Activated T-cell treated with anti-CD3 and anti-CD28 coated beads, Interleukin-2, amount 50 U/mL, for 72 hours (primary cell): ENCODE data around the gene CCR8. TPM values are rescaled to one million over a fixed set of nuclear protein-coding genes. Genes with fewer than 3 reads are reported as not detected.

Experiments used
- ATAC-seq, 2 donors: fragments of 150-1000 bp; cut with Tn5 transposase; replicated peaks in 1 of 2; 2 replicates each; pipeline ENCODE4 v1.10.0; 2021; ENCODE audit warnings: moderate library complexity in 2 of 2, mild to moderate bottlenecking in 1 of 2
- DNase-seq, 2 donors: peaks; one replicate each; pipeline ENCODE4 v3.0.0; 2021 to 2022; ENCODE audit warnings: mixed read lengths in 1 of 2
- H3K27ac Mint-ChIP-seq: one replicate; pipeline ENCODE4 v1.8.0; 2022; ENCODE audit warnings: mild to moderate bottlenecking, moderate library complexity, mixed read lengths
- H3K27me3 Mint-ChIP-seq: one replicate; pipeline ENCODE4 v1.8.0; 2022; ENCODE audit warnings: low read depth, mixed read lengths
- H3K36me3 Mint-ChIP-seq, 2 donors: one replicate each; pipeline ENCODE4 v1.8.0; 2022; ENCODE audit warnings: mixed read lengths in 2 of 2, mild to moderate bottlenecking in 1 of 2; ENCODE audit not compliant: insufficient read depth in 2 of 2
- H3K4me1 Mint-ChIP-seq: one replicate; pipeline ENCODE4 v1.8.0; 2022; ENCODE audit warnings: low read depth, mixed read lengths
- H3K4me3 Mint-ChIP-seq, 2 donors: one replicate each; pipeline ENCODE4 v1.8.0; 2022; ENCODE audit warnings: mild to moderate bottlenecking in 2 of 2, mixed read lengths in 2 of 2, moderate library complexity in 2 of 2
- H3K9me3 Mint-ChIP-seq, 2 donors: one replicate each; pipeline ENCODE4 v1.8.0; 2022; ENCODE audit warnings: mixed read lengths in 2 of 2
- total RNA-seq, 2 donors: library from RNA; stranded (reverse); gene quantifications; one replicate each; pipeline ENCODE4 v1.2.3, GENCODE V29; 2022

Gene CCR8
- total RNA-seq, 2 donors from 2014 or later = 1.2 to 1.7 TPM

DNA sequence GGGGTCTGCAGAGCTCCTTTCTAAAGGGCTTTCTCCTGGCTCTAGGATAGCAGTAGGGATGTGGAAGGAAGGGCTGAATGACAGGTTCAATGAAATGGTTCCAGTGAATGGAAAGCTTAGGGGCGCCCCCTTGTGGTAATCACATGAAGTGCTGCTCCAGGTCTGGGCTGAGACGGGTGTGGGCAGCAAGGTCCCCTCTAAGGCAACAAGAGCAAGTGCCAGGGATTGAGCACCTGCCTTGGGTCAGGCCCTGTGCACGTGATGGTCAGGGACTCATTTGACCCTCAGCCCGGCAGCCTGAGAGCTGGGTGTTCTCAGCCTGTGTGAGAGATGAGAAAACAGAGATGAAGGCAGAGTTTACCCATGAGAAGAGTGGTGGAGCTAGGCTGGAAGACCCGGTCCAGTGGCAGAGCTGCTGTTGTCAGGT is 37.6 kb upstream of the CCR8 start:
- Mint-ChIP-seq H3K4me3 (no peak overlapping the region), H3K36me3 (peaks cover 0 to 1% of the 10 kb centered on the region in 2 donors), H3K4me1 (peaks cover 56% of the 10 kb centered on the region), H3K9me3 (peaks cover 0 to 2% of the 10 kb centered on the region in 2 donors), H3K27me3 (no peaks in the 10 kb centered on the region), H3K27ac (no peak overlapping the region)
- ATAC-seq (peak; percentile 30 to 31), DNase-seq (peak; percentile 77 to 82)

DNA sequence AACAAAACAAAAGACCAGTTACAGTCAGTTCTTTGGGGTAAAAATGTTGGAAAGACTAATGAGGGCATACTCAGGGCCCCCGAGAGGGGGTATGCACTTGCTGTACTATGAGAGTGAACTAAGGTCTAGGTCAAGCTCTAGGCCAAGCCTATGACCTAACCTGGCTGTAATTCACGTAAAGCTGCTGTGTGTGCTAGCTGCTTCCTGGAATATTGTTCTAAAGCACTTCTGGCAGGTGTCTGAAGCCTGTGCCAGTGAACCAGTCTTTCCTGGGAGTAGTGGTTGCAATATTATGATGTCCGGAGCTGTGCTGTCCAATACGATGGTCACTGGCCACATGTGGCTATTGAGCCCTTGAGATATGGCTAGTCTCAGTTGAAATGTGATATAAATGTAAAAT is 36.5 kb upstream of the CCR8 start:
- DNase-seq = no peak
- Mint-ChIP-seq H3K27me3 (no peaks in the 10 kb centered on the region), H3K9me3 (peaks cover 0 to 2% of the 10 kb centered on the region in 2 donors), H3K4me3 (no peak overlapping the region), H3K36me3 (peaks cover 0 to 1% of the 10 kb centered on the region in 2 donors), H3K27ac (no peak overlapping the region), H3K4me1 (peaks cover 55% of the 10 kb centered on the region)
- ATAC-seq = no peak

DNA sequence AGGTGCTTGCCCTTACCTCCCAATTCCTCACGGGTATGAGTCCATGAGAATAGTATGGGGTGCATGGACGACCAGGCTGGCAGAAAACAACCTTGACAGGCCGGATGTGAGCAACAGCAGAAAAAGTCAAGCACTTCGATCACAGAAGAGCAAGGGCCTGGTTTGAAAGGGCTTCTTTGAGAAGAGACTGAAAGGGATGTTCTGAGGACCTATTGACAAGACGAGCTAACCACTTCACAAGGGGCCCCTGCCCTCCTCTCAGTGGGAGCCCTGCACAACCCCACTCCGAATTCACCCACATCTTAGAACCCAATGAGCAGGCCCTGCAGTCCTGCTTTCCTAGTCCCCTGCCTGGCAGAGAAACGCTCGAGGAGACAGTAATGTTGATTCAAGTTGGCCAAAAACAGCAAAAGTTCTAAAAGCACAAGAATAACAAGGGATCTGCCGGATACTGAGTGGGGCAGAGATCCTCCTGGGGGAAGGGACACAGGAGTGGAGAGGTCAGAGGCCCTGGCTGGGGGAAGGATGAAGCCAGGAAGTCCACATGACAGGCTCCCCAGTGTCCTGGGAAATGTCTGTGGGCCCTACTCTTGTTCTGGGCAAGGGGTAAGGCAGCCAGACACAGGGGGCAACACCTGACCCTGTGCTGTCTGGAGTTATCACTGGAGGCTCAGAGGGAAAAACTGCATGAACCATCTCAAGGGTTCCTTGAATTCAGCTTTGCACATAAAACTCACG is 34.9 kb upstream of the CCR8 start:
- H3K9me3 Mint-ChIP-seq = peaks cover 8% of the 10 kb centered on the region in 2 donors
- peak overlapping the region; percentile 27 for H3K4me3 Mint-ChIP-seq
- H3K27me3 Mint-ChIP-seq = no peaks in the 10 kb centered on the region
- ATAC-seq = peak; percentile 24 to 28
- peaks cover 8 to 11% of the 10 kb centered on the region in 2 donors for H3K36me3 Mint-ChIP-seq
- no peak for DNase-seq
- H3K27ac Mint-ChIP-seq = peak overlapping the region; percentile 35
- peaks cover 43% of the 10 kb centered on the region for H3K4me1 Mint-ChIP-seq

DNA sequence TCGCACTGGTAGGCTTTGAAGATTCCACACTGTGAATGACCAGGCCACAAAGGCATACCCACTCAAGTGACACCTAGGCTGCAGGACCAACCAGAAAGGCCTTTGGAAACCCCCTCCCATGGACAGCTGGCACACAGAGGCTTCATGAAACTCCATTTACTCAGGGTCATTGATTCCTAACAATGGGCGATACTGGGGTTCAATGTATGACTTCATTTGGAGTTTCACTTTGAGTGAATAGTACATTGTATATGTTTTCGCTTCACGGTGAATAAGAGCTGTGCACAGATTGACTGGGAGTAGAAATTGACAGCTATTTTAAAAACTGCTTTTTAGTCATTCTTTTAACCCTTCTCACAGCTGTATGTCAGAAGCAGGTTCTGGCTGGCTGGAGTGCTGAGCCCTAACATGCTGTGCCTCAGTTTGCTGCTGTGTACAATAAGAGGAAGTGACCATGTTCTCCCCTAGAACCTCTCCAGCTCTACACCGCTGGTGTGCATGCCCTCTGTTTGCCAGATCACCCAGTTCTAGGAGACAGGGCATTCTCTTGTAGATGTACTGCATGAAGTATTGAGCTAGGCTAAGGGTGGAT is 34.2 kb upstream of the CCR8 start:
- DNase-seq (no peak), ATAC-seq (peak; percentile 71 to 76)
- Mint-ChIP-seq H3K9me3 (peaks cover 13% of the 10 kb centered on the region in 2 donors), H3K27ac (no peak overlapping the region), H3K27me3 (no peaks in the 10 kb centered on the region), H3K36me3 (peaks cover 12 to 14% of the 10 kb centered on the region in 2 donors), H3K4me3 (peak overlapping the region in 1 of 2 donors; percentile 6), H3K4me1 (peaks cover 37% of the 10 kb centered on the region)

DNA sequence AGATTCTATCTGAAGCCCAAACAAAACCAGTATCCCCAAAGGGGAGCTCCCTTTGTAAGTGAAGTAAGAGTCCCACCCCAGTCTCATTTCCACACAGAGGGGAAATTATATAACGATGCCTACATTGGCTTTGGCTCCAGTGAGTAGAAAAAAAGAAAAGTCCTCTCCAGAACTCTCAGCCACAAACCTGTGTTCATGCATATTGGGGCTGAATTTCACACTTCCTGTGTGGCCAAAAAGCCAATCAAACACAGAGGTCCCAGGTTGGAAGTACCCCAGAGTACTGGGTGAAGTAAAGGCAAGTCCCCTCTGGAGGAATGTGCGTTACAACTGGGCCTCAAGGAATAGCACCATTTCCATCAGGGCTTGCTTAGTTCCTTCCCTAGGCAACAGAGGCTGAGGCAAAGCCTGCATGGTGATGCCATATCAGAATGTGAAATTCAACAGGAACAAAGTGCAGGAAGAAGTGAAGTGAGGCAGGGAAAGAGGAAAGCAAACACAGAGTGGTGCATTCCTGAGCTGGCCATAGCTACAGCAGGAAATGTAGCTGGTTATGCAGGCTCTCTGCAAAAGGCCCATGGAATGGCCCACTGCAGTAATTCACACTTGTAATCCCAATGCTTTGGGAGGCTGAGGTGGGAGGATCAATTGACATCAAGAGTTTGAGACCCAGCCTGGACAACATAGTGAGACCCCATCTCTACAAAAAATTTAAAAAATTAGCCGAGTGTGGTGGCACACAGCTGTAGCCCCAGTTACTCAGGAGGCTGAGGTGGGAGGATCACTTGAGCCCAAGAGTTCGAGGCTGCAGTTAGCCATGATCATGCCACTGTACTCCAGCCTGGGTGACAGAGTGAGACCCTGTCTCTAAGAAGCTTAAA is 33.1 kb upstream of the CCR8 start:
- no peak overlapping the region for H3K27ac Mint-ChIP-seq
- peaks cover 33% of the 10 kb centered on the region for H3K4me1 Mint-ChIP-seq
- DNase-seq (no peak), ATAC-seq (no peak)
- H3K4me3 Mint-ChIP-seq = no peak overlapping the region
- H3K27me3 Mint-ChIP-seq = no peaks in the 10 kb centered on the region
- H3K9me3 Mint-ChIP-seq = peaks cover 13 to 16% of the 10 kb centered on the region in 2 donors
- H3K36me3 Mint-ChIP-seq = peaks cover 15 to 22% of the 10 kb centered on the region in 2 donors

DNA sequence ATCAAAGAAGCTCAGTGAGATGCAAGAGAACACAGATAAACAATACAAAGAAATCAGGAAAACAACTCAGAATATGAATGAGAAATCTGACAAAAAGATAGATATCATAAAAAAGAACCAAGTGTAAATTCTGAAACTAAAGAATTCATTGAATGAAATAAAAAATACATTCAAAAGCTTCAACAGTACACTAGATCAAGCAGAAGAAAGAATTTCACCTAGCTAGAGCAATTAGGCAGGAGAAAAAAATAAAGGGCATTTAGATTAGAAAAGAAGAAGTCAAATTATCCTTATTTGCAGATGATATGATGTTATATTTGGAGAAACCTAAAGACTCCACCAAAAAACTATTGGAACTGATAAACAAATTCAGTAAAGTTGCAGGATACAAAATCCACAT is 30.2 kb upstream of the CCR8 start:
- H3K4me1 Mint-ChIP-seq = peaks cover 23% of the 10 kb centered on the region
- ATAC-seq = no peak
- H3K27ac Mint-ChIP-seq = no peak overlapping the region
- no peak overlapping the region for H3K4me3 Mint-ChIP-seq
- no peaks in the 10 kb centered on the region for H3K27me3 Mint-ChIP-seq
- no peak for DNase-seq
- peaks cover 20 to 29% of the 10 kb centered on the region in 2 donors for H3K36me3 Mint-ChIP-seq
- H3K9me3 Mint-ChIP-seq = peaks cover 20% of the 10 kb centered on the region in 2 donors

DNA sequence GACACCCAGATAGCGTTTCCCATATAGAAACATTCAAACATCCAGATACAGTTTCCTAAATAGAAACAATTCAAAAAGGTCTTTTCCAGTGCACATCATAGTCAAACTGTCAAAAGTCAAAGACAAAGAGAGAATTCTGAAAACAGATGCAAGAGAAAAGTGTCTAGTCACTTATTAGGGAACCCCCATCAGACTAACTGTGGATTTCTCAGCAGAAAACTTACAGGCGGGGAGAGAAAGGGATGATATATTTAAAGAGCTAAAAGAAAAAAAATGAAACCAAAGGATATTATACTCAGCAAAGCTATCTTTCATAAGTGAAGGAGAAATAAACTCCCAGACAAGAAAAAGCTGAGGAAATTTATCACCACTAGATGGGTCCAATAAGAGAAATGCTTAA is 27.3 kb upstream of the CCR8 start:
- no peak overlapping the region for H3K27ac Mint-ChIP-seq
- ATAC-seq (no peak), DNase-seq (no peak)
- H3K9me3 Mint-ChIP-seq = peaks cover 22 to 27% of the 10 kb centered on the region in 2 donors
- peaks cover 24 to 32% of the 10 kb centered on the region in 2 donors for H3K36me3 Mint-ChIP-seq
- no peak overlapping the region for H3K4me3 Mint-ChIP-seq
- no peaks in the 10 kb centered on the region for H3K4me1 Mint-ChIP-seq
- no peaks in the 10 kb centered on the region for H3K27me3 Mint-ChIP-seq

DNA sequence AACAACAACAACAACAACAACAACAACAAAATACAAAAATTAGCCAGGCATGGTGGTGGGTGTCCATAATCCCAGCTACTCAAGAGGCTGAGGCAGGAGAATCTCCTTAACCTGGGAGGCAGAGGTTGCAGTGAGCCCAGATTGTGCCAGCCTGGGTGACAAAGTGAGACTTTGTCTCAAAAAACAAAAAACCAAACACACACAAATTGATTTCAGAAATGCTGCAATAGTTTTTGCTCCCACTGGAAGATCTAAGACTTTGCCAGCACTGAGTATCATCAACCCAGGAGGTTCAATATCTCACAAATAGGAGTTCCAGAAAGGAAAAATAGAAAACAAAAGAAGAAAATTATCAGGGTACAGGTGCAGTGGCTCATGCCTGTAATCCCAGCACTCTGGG is 16.2 kb upstream of the CCR8 start:
- DNase-seq (no peak), ATAC-seq (no peak)
- Mint-ChIP-seq H3K9me3 (peaks cover 7 to 13% of the 10 kb centered on the region in 2 donors), H3K27me3 (peaks cover 7% of the 10 kb centered on the region), H3K27ac (no peak overlapping the region), H3K4me3 (no peak overlapping the region), H3K36me3 (peaks cover 10 to 21% of the 10 kb centered on the region in 2 donors), H3K4me1 (peaks cover 19% of the 10 kb centered on the region)

DNA sequence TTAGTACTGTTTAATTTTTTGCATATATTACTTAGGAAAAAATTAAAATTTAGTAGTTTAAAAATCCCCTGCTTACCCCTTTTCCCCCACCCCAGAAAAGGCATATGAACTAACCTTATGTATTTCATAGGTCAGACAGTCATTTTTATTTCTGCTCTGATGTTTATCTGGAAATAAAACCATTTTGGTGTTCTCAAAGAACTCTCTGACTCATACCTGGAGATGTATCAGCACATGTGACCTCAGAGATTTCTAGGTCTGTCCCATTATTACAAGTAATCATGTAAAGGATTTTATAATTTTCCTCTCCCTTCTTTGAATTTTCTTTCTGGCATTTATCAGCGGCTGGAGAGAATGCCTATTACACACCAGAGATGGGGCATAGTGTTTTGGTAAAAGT is 14.1 kb upstream of the CCR8 start:
- peaks cover 10 to 21% of the 10 kb centered on the region in 2 donors for H3K36me3 Mint-ChIP-seq

DNA sequence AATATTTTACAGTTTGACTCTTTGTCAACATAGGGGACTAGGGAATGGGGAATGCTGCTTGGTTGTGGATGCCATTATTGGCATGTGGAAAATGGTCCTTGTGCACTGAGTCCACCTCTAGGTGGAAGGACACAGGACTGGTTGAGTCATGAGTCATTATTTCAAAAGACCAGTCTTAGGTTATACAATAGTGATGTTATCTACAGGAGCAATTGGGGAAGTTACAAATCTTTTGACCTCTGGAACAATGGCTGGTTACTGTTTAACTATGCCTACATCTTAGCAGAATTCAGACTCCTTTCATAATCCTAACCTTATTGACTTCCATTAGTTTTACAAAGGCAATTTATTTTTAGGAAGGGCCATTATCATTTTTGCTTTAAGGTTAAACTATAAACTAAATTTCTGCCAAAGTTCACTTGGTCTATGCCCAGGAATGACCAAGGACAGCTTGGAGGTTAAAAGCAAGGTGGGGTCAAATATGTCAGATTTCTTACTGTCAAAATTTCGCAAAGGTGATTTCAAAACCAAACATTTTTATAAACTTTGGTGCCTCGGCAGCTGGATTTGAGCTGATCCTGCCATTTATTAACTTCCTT is 11.8 kb upstream of the CCR8 start:
- Mint-ChIP-seq H3K36me3 (peaks cover 8 to 18% of the 10 kb centered on the region in 2 donors), H3K27ac (no peak overlapping the region), H3K9me3 (peaks cover 9 to 10% of the 10 kb centered on the region in 2 donors), H3K4me1 (peaks cover 34% of the 10 kb centered on the region), H3K4me3 (no peak overlapping the region), H3K27me3 (no peaks in the 10 kb centered on the region)
- DNase-seq (no peak), ATAC-seq (no peak)

More for the DNA sequence above, 14.1 kb upstream of the CCR8 start:
- ATAC-seq (peak; percentile 64 to 71), DNase-seq (no peak)
- no peak overlapping the region for H3K27ac Mint-ChIP-seq
- H3K4me3 Mint-ChIP-seq = no peak overlapping the region
- peaks cover 9 to 13% of the 10 kb centered on the region in 2 donors for H3K9me3 Mint-ChIP-seq
- H3K27me3 Mint-ChIP-seq = no peaks in the 10 kb centered on the region
- H3K4me1 Mint-ChIP-seq = peaks cover 19% of the 10 kb centered on the region

DNA sequence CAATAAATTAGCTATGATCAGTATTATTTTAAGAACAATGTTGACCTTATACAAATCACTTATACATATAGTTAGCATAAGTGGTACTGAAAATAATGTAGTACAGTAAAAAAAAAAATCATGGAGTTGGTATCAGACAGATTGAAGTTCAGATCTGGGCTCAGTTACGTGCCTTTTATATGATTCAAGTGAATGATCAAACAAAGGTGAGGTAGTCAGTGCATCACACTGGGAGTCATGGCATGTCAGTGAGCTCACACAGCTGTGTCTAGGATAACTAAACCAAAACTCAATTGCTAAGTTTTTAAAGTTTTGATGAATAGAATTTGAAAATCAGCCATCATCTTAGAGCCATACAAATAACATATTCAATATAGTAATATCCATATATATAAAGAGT is 11.2 kb upstream of the CCR8 start:
- no peak overlapping the region for H3K27ac Mint-ChIP-seq
- no peak for ATAC-seq
- peaks cover 41% of the 10 kb centered on the region for H3K4me1 Mint-ChIP-seq
- H3K27me3 Mint-ChIP-seq = no peaks in the 10 kb centered on the region
- peaks cover 7 to 15% of the 10 kb centered on the region in 2 donors for H3K36me3 Mint-ChIP-seq
- no peak for DNase-seq
- H3K4me3 Mint-ChIP-seq = no peak overlapping the region
- peaks cover 9 to 10% of the 10 kb centered on the region in 2 donors for H3K9me3 Mint-ChIP-seq

DNA sequence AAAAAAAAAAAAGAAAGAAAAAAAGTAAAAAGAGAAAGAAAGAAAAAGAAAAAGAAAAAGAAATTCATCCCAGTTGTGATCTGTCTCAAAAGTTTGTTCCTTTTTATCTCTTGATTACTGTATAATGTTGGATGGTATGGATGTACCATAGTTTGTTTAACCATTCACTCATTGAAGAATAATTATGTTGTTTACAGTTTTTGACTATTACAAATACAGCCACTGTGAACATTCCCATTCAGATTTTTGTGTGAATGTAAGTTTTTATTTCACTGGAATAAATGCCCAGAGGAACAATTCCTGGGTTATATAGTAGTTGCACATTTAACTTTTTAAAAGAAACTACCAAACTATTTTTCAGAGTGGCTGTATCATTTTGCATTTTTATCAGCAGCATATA is 10.3 kb upstream of the CCR8 start:
- Mint-ChIP-seq H3K27me3 (no peaks in the 10 kb centered on the region), H3K27ac (no peak overlapping the region), H3K9me3 (peaks cover 7 to 8% of the 10 kb centered on the region in 2 donors), H3K36me3 (peaks cover 7 to 11% of the 10 kb centered on the region in 2 donors), H3K4me1 (peaks cover 47% of the 10 kb centered on the region), H3K4me3 (no peak overlapping the region)
- no peak for DNase-seq
- no peak for ATAC-seq
